Measurements from ENCODE around the gene EIF4E1B.

The EIF4E1B gene

DNA sequence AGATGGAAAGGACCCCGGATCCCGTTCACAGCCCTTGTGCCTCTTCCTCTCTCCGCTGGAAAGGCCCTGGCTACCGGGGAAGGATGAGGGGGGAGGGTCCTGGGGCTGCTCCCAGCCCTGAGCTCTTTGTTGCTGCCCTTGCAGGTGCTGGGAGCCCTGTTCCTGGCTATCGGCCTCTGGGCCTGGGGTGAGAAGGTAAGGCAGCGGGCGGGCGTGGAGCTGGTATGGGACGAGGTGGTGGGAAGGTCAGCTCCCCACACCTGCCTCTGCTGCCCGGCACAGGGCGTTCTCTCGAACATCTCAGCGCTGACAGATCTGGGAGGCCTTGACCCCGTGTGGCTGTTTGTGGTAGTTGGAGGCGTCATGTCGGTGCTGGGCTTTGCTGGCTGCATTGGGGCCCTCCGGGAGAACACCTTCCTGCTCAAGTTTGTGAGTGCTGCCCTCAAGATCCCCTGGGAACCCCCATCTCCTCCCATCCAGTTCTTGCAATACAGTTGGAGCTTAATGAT lies 21.1 kb downstream of the EIF4E1B start:
- TF ChIP-seq, protein P1, sequence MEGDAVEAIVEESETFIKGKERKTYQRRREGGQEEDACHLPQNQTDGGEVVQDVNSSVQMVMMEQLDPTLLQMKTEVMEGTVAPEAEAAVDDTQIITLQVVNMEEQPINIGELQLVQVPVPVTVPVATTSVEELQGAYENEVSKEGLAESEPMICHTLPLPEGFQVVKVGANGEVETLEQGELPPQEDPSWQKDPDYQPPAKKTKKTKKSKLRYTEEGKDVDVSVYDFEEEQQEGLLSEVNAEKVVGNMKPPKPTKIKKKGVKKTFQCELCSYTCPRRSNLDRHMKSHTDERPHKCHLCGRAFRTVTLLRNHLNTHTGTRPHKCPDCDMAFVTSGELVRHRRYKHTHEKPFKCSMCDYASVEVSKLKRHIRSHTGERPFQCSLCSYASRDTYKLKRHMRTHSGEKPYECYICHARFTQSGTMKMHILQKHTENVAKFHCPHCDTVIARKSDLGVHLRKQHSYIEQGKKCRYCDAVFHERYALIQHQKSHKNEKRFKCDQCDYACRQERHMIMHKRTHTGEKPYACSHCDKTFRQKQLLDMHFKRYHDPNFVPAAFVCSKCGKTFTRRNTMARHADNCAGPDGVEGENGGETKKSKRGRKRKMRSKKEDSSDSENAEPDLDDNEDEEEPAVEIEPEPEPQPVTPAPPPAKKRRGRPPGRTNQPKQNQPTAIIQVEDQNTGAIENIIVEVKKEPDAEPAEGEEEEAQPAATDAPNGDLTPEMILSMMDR (IDR thresholded peaks at IDR 0.05; ENCODE audit: low read depth, low read length): no peak
- no peak for DNase-seq (ENCODE audit: low read depth in 2 of 2)
- H3K4me3 ChIP-seq (replicated peaks in 1 of 2; ENCODE audit: low read depth in 2 of 2, low read length in 2 of 2): no peak overlapping the region

DNA sequence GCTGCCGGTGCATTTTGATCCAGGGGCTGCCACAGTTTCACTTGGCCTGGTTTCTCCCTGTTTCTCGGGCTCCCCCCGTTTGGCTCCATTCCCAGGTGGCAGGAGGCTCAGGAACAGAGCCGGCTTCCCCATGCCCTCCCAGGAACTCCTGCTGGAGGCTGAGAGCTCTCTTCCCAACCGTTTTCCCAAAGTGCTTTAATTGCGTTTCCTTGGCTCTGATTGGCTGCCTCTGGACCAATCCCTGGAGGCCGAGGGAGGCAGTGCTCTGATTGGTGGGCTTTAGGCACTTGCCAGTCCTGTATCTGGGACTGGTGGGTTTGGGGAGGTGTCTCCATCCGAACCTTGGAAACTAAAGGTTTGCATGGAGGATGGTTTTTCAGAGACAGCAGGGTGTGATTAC lies 21.7 kb downstream of the EIF4E1B start:
- peak in 1 of 2 donors; percentile 11 for DNase-seq (ENCODE audit: low read depth in 2 of 2)
- no peak overlapping the region for H3K4me3 ChIP-seq (replicated peaks in 1 of 2; ENCODE audit: low read depth in 2 of 2, low read length in 2 of 2)
- TF ChIP-seq, protein P1 (IDR thresholded peaks at IDR 0.05; ENCODE audit: low read depth, low read length): no peak

DNA sequence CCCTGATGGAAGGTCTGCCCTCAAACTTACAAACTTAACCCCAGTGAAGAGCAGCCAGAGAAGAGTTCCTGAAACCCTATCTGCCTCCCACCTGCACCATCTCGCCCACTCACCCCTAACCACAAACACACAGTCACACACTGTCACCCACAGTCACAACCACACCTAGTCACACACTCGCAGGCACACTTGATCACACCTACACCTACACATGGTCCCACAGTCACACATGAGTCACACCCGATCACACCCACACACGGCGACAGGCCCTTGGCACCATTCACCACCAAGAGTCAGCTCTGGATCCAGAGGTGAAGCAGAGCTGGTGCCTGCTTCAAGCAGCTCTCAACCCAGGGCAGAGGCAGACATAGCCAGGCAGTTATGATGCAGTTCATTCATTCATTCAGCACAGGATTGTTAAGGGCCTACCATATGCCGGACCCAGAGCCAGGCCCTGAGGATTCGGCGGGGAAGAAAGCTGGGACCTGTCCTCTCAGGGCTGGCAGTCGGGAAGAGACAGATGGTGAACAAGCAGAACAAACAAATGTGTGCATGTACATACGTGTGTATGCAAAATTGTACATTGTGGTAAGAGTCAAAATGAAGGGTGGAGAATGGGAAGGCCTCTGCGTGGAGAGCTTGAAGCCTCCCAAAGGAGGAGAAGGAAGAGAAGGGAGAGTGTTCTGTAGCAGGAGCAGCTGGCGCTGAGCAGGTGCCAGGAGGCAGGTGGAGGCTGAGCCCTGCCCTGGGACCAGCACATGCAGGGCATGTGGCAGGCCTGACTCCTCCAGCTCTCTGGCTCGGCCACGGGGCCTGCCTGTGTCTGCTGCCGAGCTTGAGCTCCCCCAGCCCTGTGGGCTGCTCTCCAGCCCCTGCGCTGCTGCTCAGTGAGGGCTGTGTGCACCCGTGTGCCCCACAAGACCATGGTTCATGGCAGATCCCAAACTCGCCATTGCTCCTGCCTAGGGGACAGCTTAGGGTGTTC lies 23.2 kb downstream of the EIF4E1B start:
- no peak overlapping the region for H3K4me3 ChIP-seq (replicated peaks in 1 of 2; ENCODE audit: low read depth in 2 of 2, low read length in 2 of 2)
- TF ChIP-seq, protein P1 (IDR thresholded peaks at IDR 0.05; ENCODE audit: low read depth, low read length): no peak
- DNase-seq (ENCODE audit: low read depth in 2 of 2): no peak

DNA sequence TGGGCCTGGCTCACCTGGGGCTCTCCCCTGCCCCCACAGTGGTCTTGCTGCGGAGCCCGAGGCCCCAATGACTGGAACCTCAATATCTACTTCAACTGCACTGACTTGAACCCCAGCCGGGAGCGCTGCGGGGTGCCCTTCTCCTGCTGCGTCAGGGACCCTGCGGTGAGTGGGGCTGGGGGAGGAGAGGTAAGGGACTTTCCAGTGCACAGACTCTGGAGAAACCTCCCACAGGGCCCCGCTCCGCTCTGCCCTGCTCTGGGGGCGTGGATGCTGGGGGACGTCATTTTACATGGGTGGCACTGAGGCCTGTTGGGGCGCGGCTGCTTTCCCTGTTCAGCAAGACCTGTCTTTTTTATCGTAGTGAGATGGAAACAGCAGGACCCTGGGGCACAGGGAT lies 24.4 kb downstream of the EIF4E1B start:
- no peak for DNase-seq (ENCODE audit: low read depth in 2 of 2)
- no peak overlapping the region for H3K4me3 ChIP-seq (replicated peaks in 1 of 2; ENCODE audit: low read depth in 2 of 2, low read length in 2 of 2)
- TF ChIP-seq, protein P1 (IDR thresholded peaks at IDR 0.05; ENCODE audit: low read depth, low read length): no peak

DNA sequence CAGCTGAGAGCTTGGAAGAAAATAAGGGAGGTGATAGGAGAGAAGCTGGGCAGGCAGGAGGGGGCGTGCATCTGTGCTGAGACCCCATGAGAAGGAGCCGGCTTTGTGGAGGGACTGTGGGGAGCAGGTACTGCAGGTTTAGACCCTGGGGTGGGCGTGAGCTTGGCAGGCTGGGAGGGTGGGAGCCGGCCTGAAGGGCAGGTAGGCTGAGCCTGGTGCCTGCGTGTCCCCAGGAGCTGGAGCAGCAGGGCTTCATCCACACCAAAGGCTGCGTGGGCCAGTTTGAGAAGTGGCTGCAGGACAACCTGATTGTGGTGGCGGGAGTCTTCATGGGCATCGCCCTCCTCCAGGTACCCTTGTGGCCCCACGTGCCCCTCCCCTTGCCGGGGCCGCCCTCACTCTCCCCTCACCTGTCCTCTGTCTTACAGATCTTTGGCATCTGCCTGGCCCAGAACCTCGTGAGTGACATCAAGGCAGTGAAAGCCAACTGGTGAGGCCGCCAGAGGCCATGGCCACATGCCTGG lies 26.1 kb downstream of the EIF4E1B start:
- DNase-seq (ENCODE audit: low read depth in 2 of 2): no peak
- TF ChIP-seq, protein P1 (IDR thresholded peaks at IDR 0.05; ENCODE audit: low read depth, low read length): no peak
- no peak overlapping the region for H3K4me3 ChIP-seq (replicated peaks in 1 of 2; ENCODE audit: low read depth in 2 of 2, low read length in 2 of 2)

DNA sequence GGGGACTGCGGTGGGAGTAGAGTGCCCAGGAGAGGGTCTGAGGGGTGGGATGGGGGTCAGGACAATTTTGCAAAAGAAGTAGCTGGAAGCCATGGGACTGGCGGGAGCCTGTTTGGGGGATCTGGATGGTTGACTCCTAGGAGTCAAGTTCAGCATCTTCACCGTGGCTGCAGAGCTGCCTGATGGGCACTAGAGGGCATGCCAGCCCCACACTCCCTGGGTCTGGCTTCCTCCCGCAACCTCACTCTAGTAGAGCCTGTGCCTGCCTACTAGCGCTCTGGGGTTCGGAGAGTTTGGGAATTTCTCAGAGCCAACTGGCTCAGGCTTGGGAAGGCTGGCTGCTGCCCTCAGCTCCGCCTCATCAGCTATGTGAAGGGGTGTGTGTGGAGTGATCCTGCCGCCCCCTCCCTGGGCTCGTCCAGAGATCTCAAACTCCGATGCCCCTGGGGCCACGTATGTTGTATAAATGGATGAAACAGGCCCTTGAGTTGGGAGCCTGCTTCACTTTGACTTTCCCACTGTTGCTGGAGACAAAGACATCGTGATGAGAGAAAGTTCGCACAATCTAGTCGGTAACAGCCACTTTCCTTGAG lies 27.6 kb downstream of the EIF4E1B start:
- peak; percentile 72 to 77 for DNase-seq (ENCODE audit: low read depth in 2 of 2)
- H3K4me3 ChIP-seq (replicated peaks in 1 of 2; ENCODE audit: low read depth in 2 of 2, low read length in 2 of 2): no peak overlapping the region
- TF ChIP-seq, protein P1 (IDR thresholded peaks at IDR 0.05; ENCODE audit: low read depth, low read length): peak; percentile 92
